Pons (tissue), 1 donor: ENCODE measurements around the gene TSHZ2.
"Not testable (repeated sequence)": the region's sequence is repeated elsewhere in the genome, so short reads cannot be mapped to it uniquely, and the experiment has no call there.

ENCODE experiments used
- DNase-seq: peaks from one replicate; pipeline ENCODE4 v3.0.0-alpha.2; 2016; ENCODE audit warnings: low spot score

Gene TSHZ2

GRCh38 chr20:53087037-53087777 lies 115.0 kb downstream of the TSHZ2 start:
- DNase-seq = no peak

GRCh38 chr20:53088786-53089185 lies 116.6 kb downstream of the TSHZ2 start:
- DNase-seq = no peak

DNA sequence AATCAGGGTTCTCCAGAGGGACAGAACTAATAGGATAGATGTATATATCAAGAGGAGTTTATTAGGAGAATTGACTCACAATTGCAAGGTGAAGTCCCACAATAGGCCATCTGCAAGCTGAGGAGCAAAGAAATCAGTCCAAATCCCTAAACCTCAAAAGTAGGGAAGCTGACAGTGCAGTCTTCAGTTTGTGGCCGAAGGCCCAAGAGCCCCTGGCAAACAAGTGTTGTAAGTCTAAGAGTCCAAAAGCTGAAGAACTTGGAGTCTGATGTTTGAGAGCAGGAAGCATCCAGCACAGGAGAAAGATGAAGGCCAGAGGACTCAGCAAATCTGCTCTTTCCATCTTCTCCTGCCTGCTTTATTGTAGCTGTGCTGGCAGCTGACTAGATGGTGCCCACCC lies 117.7 kb downstream of the TSHZ2 start:
- not testable (repeated sequence) for DNase-seq

GRCh38 chr20:53091789-53092188 lies 119.6 kb downstream of the TSHZ2 start:
- DNase-seq = no peak

GRCh38 chr20:53092772-53093300 lies 120.7 kb downstream of the TSHZ2 start:
- DNase-seq = no peak

DNA sequence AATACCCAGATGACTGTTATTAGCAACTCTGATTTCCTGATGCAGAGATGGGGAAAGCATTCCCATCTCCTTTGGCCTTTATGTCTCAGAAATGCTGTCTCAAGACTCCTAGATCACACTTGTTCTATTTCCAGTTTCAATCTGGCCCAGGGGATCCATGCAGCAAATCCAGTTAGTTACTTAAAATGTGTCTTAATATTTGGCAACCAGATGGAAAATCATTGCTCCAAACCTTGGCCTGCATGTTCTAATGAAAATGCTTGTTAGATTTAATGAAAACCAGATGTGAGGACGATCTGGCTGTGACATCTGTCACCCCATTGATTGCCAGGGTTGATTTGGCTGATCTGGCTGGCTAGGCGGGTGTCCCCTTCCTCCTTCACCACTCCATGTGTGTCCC lies 125.2 kb downstream of the TSHZ2 start:
- DNase-seq = no peak

- no peak for DNase-seq
Measured at GRCh38 chr20:53097791-53098190, 125.6 kb downstream of the TSHZ2 start.

DNA sequence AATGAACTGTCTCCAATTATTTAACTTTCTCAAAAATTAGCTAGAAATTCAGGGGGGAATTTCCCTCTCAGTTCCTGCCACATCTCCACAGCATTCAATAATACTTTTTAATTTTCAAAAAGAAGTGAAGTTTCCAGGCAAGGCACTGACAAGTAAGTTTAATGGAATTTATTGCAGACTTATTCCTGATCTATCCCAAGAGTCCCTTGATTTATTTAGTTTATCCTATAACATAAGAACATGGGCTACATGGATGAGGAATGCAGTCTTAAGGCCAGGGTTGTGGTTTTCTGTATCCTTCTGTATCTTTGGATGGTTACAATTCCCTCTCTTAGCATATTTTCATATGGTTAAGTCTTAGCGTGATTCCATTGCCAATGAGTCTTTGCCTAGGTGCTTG lies 126.5 kb downstream of the TSHZ2 start:
- no peak for DNase-seq

- DNase-seq = no peak
Measured at GRCh38 chr20:53099856-53100255, 127.7 kb downstream of the TSHZ2 start.

DNA sequence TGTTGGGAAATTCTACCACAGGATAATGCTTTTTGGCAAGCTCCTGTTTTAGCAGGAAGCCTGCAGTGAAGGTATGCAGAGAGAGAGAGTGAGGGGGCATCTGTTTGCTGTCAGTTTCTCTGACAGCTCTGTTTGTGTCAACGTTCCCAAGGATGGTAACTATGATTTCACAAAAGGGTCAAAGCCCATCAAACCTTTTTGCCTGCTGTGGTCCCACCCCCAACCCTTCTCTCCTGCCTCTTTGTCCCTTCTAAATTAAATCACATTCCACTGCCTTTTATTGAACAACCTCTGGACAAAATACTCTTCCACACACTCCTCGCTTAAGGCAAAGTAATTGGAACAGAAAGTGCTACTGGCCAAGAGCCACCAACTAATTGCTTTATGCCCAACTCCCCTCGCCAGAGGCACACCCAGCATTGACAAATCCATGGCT lies 128.3 kb downstream of the TSHZ2 start:
- DNase-seq = no peak

GRCh38 chr20:53101992-53102760 lies 130.0 kb downstream of the TSHZ2 start:
- DNase-seq = no peak

DNA sequence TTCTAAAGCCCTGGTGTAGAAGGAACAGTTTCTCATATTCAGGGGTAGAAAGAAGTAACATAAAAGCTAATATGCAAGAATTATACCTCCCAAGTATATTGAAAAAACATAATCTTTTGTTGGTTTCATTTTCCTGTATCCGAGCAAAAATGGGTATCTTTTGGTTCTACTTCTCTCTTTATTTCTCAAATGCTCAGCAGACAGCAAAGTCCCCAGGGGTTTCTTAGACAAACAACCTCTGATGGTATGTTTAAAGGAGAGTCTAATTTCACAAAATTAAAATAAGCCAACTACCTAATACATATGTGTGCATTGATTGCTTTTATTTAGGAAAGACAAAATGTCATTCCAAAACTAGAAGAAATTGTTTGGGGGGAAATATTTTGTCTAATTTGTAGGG lies 131.0 kb downstream of the TSHZ2 start:
- DNase-seq = no peak

DNA sequence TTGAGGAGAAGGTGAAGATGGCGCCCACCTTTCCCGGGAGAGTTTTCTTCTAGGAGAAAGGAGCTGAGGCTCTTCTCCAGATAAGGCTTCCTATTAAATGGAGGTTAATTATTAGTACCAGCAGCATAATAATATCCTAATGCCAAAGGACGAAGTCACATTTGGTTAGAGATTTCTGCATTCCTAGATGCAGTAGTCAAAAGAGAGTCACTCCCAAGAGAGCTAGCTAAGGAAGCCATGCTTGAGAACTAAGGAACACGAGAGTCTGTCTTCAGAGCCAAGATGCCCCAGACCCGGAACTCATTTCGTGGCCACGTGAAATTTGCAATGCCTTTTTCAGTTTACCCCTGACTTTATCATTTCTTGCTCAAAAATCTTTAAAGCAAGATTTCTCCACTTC lies 132.7 kb downstream of the TSHZ2 start:
- no peak for DNase-seq

DNA sequence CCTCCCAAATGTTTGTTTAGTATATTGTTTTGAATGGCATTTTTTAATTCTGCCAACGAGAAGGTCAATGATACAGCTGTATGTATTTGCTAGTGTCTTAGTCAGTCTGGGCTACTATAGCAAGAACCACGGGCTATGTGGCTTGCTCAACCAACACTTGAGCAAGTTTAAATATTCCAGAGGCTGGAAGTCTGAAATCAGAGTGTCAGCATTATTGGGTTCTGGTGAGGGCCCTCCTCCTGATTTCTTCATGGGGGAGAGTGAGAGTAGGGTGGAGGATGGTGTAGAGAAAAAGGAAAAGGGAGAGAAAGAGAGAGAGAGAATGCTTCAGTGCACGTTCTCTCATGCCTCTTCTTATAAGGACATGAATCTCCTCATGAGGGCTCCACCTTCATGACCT lies 144.6 kb downstream of the TSHZ2 start:
- DNase-seq = no peak

DNA sequence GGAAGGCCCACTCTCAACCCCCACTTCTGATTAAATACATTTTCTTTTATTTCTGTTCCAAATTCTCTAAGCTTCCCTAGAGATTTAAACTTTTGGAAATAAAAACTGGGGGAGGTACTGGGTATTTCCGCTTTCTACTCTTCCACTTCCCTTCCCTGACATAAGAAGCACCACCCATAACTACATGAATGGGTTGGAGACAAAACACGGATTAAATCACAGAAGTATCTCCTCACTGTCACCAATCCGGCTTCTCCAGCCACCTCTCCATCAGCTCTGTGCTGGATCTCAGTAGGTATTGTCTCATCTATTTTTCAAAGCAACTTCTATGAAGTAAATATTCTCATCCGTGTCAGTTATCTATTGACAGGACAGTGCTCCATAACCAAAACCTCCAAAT lies 150.7 kb downstream of the TSHZ2 start:
- DNase-seq = no peak

GRCh38 chr20:53124075-53124551 lies 152.0 kb downstream of the TSHZ2 start:
- no peak for DNase-seq

DNA sequence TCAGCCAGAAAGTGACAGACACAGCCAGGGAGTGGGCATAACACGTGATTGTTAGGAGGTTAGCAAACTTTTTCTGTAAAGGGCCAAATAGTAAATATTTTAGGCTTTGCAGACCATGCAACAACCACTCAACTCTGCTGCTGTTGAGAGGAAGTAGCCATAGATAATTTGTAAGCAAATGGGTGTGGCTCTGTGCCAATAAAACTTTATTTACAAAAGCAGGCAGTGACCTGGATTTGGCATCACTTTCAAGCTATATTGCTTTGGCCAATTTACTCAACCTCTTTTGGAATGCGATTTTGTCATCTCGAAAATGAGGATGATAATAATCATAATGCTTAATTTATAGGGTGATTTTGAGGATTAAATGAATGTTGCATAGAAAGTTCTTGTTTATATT lies 152.6 kb downstream of the TSHZ2 start:
- DNase-seq = no peak

DNA sequence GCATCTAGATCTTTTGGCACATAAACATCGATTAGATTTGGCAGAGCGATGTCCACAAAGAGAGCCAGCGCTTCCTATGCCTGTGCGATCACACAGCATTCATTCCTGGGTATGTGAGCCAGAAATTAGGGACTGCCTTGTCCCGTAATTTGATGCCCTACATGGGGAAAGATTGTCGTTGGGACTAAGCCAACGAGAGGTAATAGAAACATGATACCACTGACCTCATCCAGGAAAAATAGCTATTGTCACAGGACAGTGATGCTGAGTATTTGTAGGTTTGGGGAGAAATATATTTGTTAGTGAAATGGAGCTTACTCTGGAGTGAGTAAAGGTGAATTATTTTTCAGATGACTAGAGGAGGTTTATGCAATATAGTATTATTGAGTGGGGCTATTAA lies 154.0 kb downstream of the TSHZ2 start:
- no peak for DNase-seq

- no peak for DNase-seq
Measured at GRCh38 chr20:53127027-53127426, 154.9 kb downstream of the TSHZ2 start.

DNA sequence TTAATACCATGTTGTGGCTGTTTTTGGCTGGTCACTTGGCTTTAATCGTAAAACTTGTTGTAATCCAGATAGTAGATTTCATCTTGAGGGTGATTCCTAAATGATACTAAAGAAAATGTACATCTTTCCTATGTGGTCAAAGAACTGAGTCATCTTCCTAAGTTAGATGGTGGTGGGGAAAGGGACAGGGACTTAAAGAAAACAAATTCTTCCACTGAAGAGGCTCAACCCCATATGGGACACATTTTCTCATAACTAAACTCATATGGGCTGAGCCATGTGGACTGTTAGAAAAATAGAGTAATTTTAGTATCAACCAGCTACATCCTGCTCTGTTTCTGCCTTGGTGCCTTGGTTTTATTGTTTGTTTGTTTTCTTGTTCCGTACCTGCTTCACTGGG lies 155.8 kb downstream of the TSHZ2 start:
- DNase-seq = no peak

- DNase-seq = no peak
Measured at GRCh38 chr20:53129563-53129962, 157.4 kb downstream of the TSHZ2 start.

GRCh38 chr20:53130795-53131194 lies 158.6 kb downstream of the TSHZ2 start:
- DNase-seq = no peak

DNA sequence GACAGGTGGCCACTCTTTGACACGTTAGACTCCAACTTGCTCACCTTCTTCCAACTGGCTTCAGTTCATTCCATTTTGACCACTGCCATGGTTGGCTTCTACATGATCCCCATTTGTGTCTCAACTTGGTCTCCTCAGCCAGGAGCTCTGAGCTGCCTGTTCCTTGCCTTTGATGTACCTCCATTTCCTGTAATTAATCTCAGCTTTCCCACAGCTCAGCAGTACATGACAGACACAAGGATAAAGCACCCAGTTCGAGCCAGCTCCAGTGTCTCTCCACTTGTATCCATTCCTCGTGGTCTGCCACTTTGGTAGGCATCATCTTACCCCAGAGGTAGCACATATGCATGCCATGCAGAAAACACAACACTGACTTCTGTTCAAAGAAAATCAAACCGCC lies 161.0 kb downstream of the TSHZ2 start:
- DNase-seq = no peak
